GM10248 (cell line): Measurements from ENCODE around the gene PDE12.

ENCODE experiments used
- CTCF ChIA-PET: fragments of 300-600 bp; sonication (Branson Sonifier 250); formaldehyde crosslinking; extraction: SDS; loops from one replicate; lab custom pipeline; 2021; ENCODE audit warnings: antibody characterized with exemption; lab: Yijun Ruan, JAX
- POLR2A ChIA-PET: fragments of 350-650 bp; sonication (Branson Sonifier 250); formaldehyde crosslinking; extraction: SDS; loops from one replicate; lab custom pipeline; 2020; ENCODE audit warnings: antibody characterized with exemption; lab: Yijun Ruan, JAX
- DNase-seq: peaks from one replicate; pipeline ENCODE4 v3.0.0; 2012; ENCODE audit errors: extremely low spot score
- CTCF ChIP-seq: IDR thresholded peaks from 2 replicates; pipeline ENCODE4 v1.5.1; 2012; ENCODE audit warnings: mild to moderate bottlenecking, low read depth; ENCODE audit errors: extremely low read depth, missing control alignments, control extremely low read depth

The PDE12 gene

GRCh38 chr3:57555738-57556458 is at the start of gene PDE12:
Gene PDE12 (plus strand): TSS chr3:57556274. CDS start chr3:57556380, 106 bp downstream.
- ChIA-PET POLR2A (interaction anchor here (0.6 to 1.6 kb wide), 7 partner anchors 10 to 43 kb away, joined by 3 to 11 read pairs (median 4); partner anchors contain the start of gene ARF4), CTCF (interaction anchor here (1.3 to 2.2 kb wide), 5 partner anchors 10 to 158 kb away, joined by 3 to 5 read pairs (median 4); partner anchors contain the start of gene DNAH12)
- DNase-seq = peak; percentile 88
- no peak for TF ChIP-seq CTCF

- DNase-seq = no peak
- ChIA-PET CTCF (no interaction called here), POLR2A (no interaction called here)
- TF ChIP-seq CTCF = no peak
These were observed 43.9 kb upstream of the PDE12 start for GRCh38 chr3:57512166-57512565.

- DNase-seq = no peak
- ChIA-PET POLR2A (no interaction called here), CTCF (interaction anchor here (1.3 to 1.6 kb wide), 2 partner anchors 10 to 21 kb away, joined by 3 to 6 read pairs; no protein-coding TSS in a partner anchor)
- TF ChIP-seq CTCF = no peak
These were observed 37.7 kb upstream of the PDE12 start for GRCh38 chr3:57518276-57518915.

GRCh38 chr3:57530071-57530608 is 25.9 kb upstream of the PDE12 start:
- POLR2A ChIA-PET = no interaction called here
- no peak for TF ChIP-seq CTCF
- CTCF ChIA-PET = no interaction called here
- DNase-seq = no peak

- POLR2A ChIA-PET = no interaction called here
- CTCF ChIA-PET = interaction anchor here (1.3 kb wide), 1 partner anchor 13 kb away, joined by 3 read pairs; no protein-coding TSS in a partner anchor
- DNase-seq = no peak
- TF ChIP-seq CTCF = no peak
These were observed 17.6 kb upstream of the PDE12 start for GRCh38 chr3:57538465-57538864.

GRCh38 chr3:57544181-57545125 is 11.6 kb upstream of the PDE12 start, which contains the start of gene DNAH12:
Gene DNAH12 (minus strand): TSS chr3:57544344. CDS start chr3:57542870, 1,474 bp downstream.
- ChIA-PET POLR2A (no interaction called here), CTCF (interaction anchor here (1.5 kb wide), 1 partner anchor 12 kb away, joined by 4 read pairs; the partner anchor contains the start of gene PDE12)
- TF ChIP-seq CTCF = no peak
- peak; percentile 39 for DNase-seq
